ENCODE measurements around the gene DUSP28.

DUSP28 gene

DNA sequence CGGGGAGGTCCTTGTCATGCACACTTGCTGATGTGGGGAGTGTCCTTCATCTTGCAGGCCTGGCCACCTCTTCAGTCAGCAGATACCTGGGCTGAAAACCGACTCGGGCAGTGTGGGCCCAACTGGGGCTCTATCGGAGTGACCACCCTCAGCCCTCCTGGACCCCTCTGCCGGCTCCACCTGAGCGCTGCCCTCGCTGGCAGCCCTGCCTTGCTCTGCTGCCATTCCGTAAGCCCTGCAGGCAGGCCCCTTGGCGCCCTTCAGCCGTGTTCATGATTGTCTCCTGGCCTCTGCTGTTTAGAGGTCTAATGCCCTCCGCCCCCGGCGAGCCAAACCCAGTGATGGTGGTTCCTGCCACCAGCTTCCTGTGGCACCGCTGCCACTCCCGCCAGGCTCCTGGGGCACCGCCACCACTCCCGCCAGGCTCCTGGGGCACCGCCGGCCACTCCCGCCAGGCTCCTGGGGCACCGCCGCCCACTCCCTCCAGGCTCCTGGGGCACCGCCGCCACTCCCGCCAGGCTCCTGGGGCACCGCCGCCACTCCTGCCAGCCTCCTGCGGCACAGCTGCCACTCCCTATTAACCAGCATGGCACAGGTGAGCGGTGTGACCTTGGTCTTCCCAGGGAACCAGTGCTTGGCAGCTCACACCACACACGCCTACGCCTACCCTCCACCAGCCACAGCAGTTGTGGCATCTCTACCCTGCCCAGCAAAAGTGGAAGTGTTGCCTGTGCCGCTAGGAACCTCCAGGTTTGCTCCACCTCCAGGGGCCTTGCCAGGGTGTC is 42.3 kb downstream of the DUSP28 start:
- Histone ChIP-seq H3K4me1 (ENCODE audit: control insufficient read depth, insufficient read depth, low read length, poor library complexity, severe bottlenecking) (no peaks in the 10 kb centered on the region), H3K36me3 (ENCODE audit: control insufficient read depth, insufficient read depth, low read length) (peaks cover 11% of the 10 kb centered on the region), H3K27ac (ENCODE audit: low read depth, low read length, severe bottlenecking) (no peak overlapping the region), H3K4me3 (ENCODE audit: extremely low read depth, insufficient read depth, low read length, poor library complexity, severe bottlenecking) (no peak overlapping the region), H3K9me3 (ENCODE audit: control insufficient read depth, low read length) (no peaks in the 10 kb centered on the region)
- WGBS, 2 experiments (ENCODE audit: insufficient coverage in 2 of 2): 89 to 93% methylated on average over 25 to 30 of the region's 32 CpGs

DNA sequence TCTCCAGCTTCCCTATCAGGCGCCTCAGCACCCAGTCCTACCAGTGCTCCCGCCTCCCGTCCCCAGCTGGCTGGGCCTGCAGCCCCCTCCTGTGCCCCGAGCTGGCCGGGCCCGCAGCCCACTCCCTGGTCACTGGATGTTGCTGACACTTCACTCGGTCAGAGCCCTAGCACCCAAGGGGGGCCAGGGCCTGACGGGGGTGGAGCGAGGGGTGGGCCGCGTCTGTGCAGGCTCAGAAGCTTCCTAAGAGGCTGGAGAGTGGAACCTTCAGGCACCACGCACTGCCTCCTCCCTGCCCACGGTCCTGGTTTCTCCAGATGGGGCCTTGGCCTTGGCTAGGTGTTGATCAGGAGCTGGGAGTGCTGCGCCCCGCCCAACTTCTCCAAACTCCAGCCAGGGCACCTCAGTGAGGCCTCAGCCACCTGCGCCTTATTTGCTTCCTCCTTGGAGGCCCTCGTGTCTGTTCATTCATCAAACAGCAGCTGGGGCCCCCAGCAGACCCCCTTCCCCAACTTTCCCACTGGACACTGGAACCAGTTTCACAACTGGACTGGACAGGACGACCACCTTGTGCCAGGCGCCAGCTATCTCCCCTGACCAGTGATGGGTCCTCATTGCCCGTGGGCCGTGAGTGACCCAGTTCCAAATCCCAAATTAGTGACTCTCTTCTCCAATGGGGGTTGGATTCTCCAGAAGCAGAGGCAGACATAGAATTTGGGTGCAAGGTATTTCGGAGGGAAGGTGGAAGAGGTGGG is 43.1 kb downstream of the DUSP28 start:
- no peaks in the 10 kb centered on the region for H3K9me3 ChIP-seq (ENCODE audit: control insufficient read depth, low read length)
- H3K36me3 ChIP-seq (ENCODE audit: control insufficient read depth, insufficient read depth, low read length): peaks cover 8% of the 10 kb centered on the region
- 86 to 88% methylated on average over 12 to 22 of the region's 22 CpGs for WGBS, 2 experiments (ENCODE audit: insufficient coverage in 2 of 2)
- no peak overlapping the region for H3K4me3 ChIP-seq (ENCODE audit: extremely low read depth, insufficient read depth, low read length, poor library complexity, severe bottlenecking)
- H3K4me1 ChIP-seq (ENCODE audit: control insufficient read depth, insufficient read depth, low read length, poor library complexity, severe bottlenecking): no peaks in the 10 kb centered on the region
- no peak overlapping the region for H3K27ac ChIP-seq (ENCODE audit: low read depth, low read length, severe bottlenecking)

DNA sequence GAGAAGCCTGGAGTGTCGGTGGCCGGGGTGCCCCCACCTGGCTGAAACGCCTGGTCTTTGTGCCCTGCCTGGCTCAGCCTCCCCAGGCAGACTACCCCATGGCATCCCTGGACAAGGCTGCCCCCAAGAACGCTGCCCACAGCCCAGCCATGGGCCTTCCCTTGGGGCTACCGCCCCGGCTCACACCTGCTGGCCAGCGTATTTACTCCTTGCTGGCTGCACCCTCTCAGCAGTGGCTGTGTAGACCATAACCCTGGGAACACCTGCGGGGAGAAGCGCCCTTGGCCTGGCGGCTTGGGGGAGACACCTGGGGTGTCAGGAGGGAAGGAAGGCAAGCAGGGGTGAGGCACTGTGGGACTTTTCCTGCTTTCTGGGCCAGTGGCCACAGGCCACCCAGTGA is 43.7 kb downstream of the DUSP28 start:
- no peak overlapping the region for H3K4me3 ChIP-seq (ENCODE audit: extremely low read depth, insufficient read depth, low read length, poor library complexity, severe bottlenecking)
- H3K4me1 ChIP-seq (ENCODE audit: control insufficient read depth, insufficient read depth, low read length, poor library complexity, severe bottlenecking): no peaks in the 10 kb centered on the region
- 87 to 92% methylated on average over 8 to 10 of the region's 10 CpGs for WGBS, 2 experiments (ENCODE audit: insufficient coverage in 2 of 2)
- no peaks in the 10 kb centered on the region for H3K9me3 ChIP-seq (ENCODE audit: control insufficient read depth, low read length)
- peaks cover 4% of the 10 kb centered on the region for H3K36me3 ChIP-seq (ENCODE audit: control insufficient read depth, insufficient read depth, low read length)
- H3K27ac ChIP-seq (ENCODE audit: low read depth, low read length, severe bottlenecking): no peak overlapping the region

DNA sequence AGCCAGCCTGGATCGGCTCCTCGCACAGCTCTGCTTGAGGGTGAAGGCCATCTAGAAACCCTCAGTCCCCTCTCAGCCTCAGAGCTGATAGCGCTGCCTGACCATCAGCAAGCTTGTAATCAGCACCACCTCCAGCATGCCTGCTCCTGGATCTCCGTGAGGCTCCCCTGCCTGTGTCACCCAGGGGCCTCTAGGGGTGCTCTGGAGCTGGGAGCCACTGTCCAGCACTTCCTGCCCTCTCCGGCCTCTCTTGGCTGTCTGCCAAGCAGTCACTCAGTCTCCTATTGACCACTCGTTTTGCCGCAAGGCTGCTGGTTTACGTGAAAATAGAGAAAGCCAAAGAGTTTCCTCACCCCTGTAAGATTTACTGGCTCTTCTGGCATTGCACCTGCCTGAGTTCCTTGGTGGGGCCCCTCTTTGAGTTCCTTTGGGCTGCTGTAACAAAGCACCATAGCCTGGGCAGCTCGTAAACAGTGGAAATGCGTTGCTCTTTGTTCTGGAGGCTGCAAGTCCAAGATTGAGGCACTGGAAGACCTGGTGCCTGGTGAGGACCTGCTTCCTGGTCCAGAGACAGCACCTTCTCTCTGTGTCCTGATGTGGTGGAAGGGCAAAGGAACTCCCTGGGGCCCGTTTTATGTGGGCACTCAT is 44.3 kb downstream of the DUSP28 start:
- H3K4me3 ChIP-seq (ENCODE audit: extremely low read depth, insufficient read depth, low read length, poor library complexity, severe bottlenecking): no peak overlapping the region
- no peaks in the 10 kb centered on the region for H3K9me3 ChIP-seq (ENCODE audit: control insufficient read depth, low read length)
- peaks cover 3% of the 10 kb centered on the region for H3K36me3 ChIP-seq (ENCODE audit: control insufficient read depth, insufficient read depth, low read length)
- H3K4me1 ChIP-seq (ENCODE audit: control insufficient read depth, insufficient read depth, low read length, poor library complexity, severe bottlenecking): no peaks in the 10 kb centered on the region
- H3K27ac ChIP-seq (ENCODE audit: low read depth, low read length, severe bottlenecking): no peak overlapping the region
- 57 to 71% methylated on average over 8 to 11 of the region's 11 CpGs for WGBS, 2 experiments (ENCODE audit: insufficient coverage in 2 of 2)

DNA sequence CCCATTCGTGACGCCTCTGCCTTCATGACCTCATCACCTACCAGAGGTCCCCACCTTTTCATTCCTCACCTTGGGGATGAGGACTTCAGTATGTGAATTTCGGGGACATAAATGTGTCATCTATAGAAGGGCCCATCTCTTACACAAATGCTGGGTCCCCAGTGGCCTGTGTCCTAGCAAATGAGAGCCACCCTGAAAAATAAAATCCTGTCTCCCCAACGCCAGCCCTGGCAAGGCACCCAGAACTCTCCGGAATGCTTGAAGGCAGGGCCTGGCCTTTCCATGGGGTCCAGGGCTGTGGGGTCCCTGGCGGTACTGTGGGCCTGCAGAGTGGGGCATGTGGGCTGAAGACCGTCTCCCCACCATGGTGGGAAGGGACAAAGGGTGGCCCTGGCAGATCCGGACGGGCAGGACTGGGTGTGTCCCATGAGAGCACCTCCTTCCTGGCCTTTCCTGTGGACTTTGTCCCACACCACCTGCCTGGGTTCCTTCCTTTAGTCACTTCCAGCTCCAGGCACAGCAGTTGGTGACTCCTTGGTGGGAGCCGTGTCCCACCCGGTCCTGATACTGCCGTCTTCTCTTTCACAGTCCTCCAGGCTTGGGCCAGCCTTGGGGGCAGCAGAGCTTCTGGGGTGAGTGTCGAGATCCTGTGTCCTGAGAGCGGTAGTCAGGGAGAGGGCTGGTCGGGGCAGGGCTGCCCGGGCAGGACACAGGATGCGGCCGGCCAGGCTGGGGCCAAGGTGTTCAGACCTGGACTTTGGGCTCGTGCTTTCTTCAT is 45.0 kb downstream of the DUSP28 start:
- H3K27ac ChIP-seq (ENCODE audit: low read depth, low read length, severe bottlenecking): no peak overlapping the region
- no peaks in the 10 kb centered on the region for H3K4me1 ChIP-seq (ENCODE audit: control insufficient read depth, insufficient read depth, low read length, poor library complexity, severe bottlenecking)
- no peaks in the 10 kb centered on the region for H3K36me3 ChIP-seq (ENCODE audit: control insufficient read depth, insufficient read depth, low read length)
- H3K9me3 ChIP-seq (ENCODE audit: control insufficient read depth, low read length): no peaks in the 10 kb centered on the region
- no peak overlapping the region for H3K4me3 ChIP-seq (ENCODE audit: extremely low read depth, insufficient read depth, low read length, poor library complexity, severe bottlenecking)
- 87 to 91% methylated on average over 12 to 14 of the region's 19 CpGs for WGBS, 2 experiments (ENCODE audit: insufficient coverage in 2 of 2)

DNA sequence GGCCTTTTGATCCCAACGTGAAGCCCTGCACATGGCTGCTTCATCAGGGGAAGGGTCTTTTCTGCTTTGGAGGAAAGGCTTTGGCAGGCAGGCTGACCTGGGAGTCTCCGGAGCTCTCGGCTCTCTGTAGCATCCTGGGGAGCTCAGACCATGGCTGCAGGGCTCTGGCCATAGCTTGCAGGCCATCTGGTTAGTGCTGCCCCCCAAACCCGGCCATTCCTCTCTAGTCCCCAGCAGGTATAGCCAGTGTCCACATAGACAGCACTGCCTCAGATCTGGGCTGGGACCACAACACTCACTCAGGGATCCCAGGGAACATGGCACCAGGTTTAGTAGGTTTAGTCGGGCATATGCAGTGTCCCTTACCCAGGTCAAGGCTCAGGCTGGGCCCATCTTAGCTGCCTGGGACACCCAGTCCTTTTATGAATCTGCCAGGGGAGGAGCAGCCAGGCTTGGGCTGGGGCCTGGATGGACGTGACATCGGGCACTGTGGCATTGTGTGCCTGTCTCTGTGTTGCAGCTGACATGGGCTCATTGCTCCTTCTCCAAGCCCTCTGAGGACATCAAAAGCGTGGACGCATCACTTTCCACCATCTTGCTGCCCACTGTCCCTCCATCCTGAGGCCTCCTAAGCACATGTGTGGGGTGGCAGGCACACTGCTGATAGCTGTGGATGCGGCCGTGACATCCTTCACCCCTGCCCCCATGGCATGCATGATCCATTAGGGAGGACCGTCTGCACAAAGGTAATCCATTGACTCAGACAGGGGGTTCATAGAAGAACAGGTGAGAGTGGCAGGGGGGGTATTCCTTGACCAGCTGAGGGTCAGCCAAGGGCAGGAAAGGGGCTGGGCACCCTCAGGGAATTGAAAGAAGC is 45.9 kb downstream of the DUSP28 start:
- Histone ChIP-seq H3K36me3 (ENCODE audit: control insufficient read depth, insufficient read depth, low read length) (no peaks in the 10 kb centered on the region), H3K4me1 (ENCODE audit: control insufficient read depth, insufficient read depth, low read length, poor library complexity, severe bottlenecking) (no peaks in the 10 kb centered on the region), H3K27ac (ENCODE audit: low read depth, low read length, severe bottlenecking) (no peak overlapping the region), H3K4me3 (ENCODE audit: extremely low read depth, insufficient read depth, low read length, poor library complexity, severe bottlenecking) (no peak overlapping the region), H3K9me3 (ENCODE audit: control insufficient read depth, low read length) (no peaks in the 10 kb centered on the region)
- 84 to 90% methylated on average over 9 to 10 of the region's 12 CpGs for WGBS, 2 experiments (ENCODE audit: insufficient coverage in 2 of 2)

DNA sequence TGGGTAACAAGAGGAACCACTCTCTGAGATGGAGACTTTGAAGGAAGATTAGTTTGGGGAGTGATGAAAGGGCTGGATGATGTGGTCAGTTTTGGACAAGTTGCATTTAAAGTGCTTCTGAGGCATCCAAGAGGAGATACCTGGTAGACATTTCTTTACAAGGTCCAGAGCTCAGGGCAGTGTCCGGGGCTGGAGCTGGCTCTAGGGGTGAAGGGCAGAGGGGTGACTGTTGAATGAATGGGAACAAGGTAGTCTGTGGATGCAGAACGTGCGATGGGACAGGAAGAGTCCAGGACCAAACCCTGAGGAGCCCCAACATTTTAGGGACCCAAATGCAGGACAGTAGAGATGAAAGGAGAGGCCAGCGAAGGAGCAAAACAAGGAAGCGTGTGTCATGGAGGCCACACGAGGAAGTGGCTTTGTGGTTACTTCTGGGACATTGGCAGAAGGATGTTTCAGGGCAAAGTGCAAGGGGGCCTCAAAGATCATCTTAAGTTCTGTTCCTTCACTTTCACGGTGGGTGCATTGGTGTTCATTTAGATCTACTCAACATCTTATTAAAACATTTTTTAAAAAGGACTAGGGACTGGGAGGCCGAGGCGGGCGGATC is 51.5 kb downstream of the DUSP28 start:
- Histone ChIP-seq H3K4me3 (ENCODE audit: extremely low read depth, insufficient read depth, low read length, poor library complexity, severe bottlenecking) (no peak overlapping the region), H3K9me3 (ENCODE audit: control insufficient read depth, low read length) (no peaks in the 10 kb centered on the region), H3K36me3 (ENCODE audit: control insufficient read depth, insufficient read depth, low read length) (no peaks in the 10 kb centered on the region), H3K27ac (ENCODE audit: low read depth, low read length, severe bottlenecking) (no peak overlapping the region), H3K4me1 (ENCODE audit: control insufficient read depth, insufficient read depth, low read length, poor library complexity, severe bottlenecking) (no peaks in the 10 kb centered on the region)
- 90 to 98% methylated on average over 8 to 9 of the region's 10 CpGs for WGBS, 2 experiments (ENCODE audit: insufficient coverage in 2 of 2)
